PC-3 (cell line): ENCODE results near the gene PRSS50.

Experiments
- CTCF ChIP-seq: fragments of 300-600 bp; sonication (generic); conservative IDR thresholded peaks from 2 replicates; pipeline ENCODE4 v1.5.1; 2017; ENCODE audit warnings: antibody characterized with exemption, low read depth, mild to moderate bottlenecking, low read length
- EZH2 ChIP-seq: fragments of 300-600 bp; sonication (generic); IDR thresholded peaks from one replicate; pipeline ENCODE4 v1.6.1; 2017; ENCODE audit warnings: antibody characterized with exemption, mild to moderate bottlenecking, low read length; ENCODE audit not compliant: unreplicated experiment

DNA sequence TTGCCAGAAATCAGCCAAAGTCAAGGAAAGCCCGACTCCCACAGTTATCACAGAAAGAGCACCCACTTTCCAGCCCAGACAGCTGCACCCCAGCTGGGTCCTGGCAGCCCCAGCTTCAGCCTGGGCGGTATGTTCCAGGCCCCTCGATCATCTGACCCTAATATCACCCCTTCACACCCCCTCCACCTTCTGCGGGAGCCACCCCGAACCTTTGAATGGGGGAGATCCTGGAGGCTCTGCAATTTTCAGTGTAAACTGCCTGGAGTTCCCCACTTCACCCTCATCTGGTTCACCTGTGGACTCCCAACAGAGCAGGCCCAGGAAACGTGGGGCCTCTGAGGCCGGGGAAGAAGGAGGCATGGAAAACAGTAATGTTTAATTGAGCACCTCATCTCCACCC lies 5.9 kb downstream of the PRSS50 start:
- TF ChIP-seq CTCF (no peak), EZH2 (no peak)
